NOMO-1 (cell line): ENCODE measurements around the gene NMU.
"Not testable (repeated sequence)": the region's sequence is repeated elsewhere in the genome, so short reads cannot be mapped to it uniquely, and the experiment has no call there.

Experiments used
- DNase-seq, 2 experiments: peaks; one replicate each; lab custom pipeline; 2025; ENCODE audit not compliant: unreplicated experiment in 2 of 2; lab: John Stamatoyannopoulos, UW

NMU gene

DNA sequence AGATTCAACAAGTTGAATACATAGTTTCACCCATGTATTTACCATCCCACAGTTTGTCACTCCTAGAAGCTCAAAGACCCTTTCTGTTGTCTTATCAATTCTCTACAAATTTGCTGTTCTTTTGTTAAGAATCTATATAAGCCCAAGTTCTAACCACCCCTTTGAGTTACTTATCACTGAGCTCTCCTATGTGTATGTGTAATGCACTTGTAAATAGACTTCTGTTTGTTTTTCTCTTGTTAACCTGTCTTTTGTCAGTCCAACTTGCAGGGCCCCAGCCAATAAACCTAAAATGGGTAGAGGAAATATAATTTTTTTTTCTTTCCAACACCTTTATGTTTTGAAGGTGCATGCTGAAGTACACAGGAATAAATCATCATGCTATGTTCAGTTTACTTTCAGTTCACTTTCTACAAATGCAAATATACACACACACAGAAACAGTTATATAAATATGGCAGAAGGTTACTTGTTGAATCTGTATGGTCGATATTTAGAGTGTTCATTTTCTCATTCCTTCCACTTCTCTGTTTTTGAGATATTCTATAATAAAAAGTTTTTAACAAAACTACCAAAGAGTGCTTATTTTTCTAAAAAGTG lies 67.1 kb downstream of the NMU start:
- DNase-seq: no peak

DNA sequence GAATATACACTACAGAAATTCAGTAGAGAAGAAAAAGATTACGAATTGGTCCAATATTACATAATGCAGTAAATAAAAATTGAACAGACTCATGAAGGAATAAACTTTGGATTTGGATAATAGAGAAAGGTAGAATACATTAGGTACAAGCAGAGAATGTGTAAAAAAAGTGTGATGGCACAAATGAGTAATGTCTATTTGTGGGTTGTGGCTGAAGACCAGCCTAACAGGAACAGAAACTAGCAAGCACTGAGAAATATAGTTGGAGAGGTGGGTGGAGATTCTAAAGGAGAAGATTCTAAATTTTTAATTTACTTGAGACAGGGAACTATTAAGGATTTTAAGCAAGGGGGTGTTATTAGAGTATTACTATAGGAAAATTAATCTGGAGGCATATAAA lies 74.2 kb downstream of the NMU start:
- peak; percentile 79 to 90 for DNase-seq

DNA sequence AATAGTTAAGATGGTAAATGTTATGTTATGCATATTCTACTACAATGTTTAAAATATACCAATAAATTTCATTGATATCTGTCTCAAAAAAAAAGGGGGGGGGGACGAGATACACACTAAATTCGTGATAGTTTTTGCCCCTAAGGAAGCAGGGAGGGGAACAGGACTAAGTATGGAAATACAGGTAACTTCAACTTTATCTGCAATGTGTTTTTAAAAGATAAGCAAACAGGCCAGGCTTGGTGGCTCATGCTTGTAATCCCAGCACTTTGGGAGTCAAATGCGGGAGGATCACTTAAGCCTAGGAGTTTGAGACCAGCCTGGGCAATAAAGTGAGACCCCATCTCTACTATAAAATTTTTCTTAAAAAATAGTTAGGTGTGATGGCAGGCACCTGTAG lies 76.0 kb downstream of the NMU start:
- DNase-seq: no peak

DNA sequence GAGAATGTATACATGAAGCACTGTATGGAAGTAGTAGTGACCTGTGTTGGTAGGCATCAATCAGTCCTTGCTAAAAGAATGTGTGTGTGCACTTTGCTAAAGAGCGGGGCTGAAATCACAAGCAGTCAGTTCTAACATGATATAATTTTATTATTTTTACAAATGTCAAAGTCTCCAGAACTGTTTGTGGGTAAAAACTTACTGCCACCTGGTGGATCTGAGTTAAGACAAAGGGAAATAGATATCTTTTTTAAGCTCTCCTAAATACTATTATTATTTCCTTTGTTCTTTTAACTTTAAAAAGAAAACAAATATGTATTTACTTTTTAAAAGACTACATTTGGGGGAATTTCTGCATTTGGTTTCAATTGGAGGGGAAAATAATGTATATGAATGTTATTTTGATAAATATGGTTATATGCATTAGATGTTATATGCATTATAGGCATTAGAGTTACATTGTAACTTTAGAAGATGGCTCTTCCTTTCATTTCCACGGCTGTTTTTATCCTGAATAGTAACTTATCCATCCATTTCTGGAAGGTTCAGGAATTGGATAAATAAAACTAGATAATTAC lies 81.6 kb downstream of the NMU start:
- DNase-seq: peak in 1 of 2 experiments; percentile 30

DNA sequence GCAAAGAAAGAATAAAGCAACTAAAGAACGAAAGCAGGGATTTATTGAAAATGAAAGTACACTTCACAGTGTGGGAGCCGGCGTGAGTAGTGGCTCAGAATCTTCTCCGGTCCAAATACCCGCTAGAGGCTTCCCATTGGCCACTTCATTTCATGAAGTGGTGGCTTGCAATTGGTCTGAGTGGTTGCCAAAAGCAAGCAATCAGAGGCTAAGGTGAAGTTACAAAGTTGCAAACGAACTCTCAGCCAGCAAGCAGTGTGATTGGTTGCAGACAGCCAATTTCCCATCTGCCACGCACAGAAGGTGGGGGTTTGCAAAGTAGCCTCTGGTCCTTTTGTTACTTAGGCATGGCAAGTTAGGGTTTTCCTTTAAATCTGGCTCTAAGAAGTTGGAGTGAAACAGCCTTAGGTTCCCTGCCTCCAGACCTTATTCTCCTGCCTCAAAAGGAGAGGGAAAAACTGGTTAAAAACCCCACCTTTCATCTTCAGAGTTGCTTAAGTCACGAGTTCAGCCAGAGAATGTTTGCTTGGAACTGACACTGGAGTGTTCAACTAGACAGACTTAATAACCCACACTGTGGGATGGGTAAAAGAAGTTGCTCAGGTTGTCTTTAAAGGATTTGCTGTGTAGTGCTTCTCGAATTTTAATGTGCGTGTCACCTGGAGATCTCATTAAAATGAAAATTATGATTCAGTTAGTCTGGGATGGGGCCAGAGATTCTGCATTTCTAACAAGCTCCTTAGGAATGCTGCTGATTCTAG lies 82.5 kb downstream of the NMU start:
- DNase-seq: peak in 1 of 2 experiments; percentile 18

DNA sequence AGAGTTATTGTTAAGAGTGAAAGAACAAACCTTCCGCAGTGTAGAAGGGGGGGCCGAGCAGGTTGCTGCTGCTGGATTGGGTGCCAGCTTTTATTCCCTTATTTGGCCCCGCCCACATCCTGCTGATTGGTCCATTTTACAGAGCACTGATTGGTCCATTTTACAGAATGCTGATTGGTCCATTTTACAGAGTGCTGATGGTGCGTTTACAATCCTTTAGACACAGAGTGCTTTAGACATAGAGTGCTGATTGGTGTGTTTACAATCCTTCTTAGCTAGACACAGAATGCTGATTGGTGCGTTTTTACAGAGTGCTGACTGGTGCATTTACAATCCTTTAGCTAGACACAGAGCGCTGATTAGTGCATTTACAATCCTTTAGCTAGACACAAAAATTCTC lies 84.1 kb downstream of the NMU start:
- DNase-seq: not testable (repeated sequence)

DNA sequence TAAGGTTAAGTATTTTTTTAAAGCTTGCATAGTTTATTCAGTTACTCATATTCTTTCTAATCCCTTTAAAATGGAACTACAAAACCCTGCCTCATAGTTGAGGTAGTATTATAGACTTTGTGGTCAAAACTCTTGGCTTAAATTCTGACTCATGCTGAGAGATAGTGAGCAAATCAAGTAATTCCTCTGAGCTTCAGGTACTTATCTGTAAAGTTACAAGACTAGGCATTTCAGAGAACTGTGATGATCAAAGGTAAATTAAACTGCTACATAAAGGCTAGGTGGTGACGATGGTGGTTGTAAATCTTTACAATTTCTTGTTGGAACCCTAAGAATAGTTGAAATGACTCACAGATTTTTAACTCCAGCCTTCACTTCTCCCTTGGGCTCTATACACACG lies 86.2 kb downstream of the NMU start:
- DNase-seq: no peak

DNA sequence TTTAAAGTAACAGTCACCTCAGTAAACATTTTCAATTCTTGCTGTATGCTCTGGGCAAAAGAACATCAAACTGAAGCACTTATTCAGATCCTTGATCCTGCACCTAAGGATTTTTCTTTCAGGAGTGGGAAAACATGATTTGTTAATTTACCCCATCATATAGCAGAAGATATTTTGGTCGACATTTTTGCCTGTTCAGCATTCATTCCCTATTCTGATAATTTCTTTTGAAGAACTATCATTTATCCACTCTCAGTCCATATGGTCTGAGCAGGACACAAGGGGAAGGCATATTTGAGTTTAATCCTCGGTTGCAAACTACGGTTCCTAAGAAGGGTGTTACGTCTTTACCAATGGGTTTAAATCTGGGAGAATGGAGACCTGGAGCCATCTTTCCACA lies 88.2 kb downstream of the NMU start:
- DNase-seq: no peak

DNA sequence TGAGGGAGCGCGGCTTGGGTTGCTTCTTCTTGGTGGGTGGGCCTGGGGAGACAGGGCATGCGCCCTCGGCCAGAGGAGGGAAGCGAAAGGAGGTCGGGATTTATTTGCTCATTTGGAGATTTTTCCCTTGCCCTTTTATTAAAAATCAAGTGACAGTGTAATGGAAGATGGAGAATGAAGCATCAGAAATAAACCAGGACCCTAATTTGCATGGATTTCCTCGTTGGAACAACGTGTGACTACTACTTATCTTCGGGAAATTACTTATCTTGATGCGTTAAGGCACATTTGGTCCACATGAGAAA lies 88.7 kb downstream of the NMU start:
- no peak for DNase-seq

DNA sequence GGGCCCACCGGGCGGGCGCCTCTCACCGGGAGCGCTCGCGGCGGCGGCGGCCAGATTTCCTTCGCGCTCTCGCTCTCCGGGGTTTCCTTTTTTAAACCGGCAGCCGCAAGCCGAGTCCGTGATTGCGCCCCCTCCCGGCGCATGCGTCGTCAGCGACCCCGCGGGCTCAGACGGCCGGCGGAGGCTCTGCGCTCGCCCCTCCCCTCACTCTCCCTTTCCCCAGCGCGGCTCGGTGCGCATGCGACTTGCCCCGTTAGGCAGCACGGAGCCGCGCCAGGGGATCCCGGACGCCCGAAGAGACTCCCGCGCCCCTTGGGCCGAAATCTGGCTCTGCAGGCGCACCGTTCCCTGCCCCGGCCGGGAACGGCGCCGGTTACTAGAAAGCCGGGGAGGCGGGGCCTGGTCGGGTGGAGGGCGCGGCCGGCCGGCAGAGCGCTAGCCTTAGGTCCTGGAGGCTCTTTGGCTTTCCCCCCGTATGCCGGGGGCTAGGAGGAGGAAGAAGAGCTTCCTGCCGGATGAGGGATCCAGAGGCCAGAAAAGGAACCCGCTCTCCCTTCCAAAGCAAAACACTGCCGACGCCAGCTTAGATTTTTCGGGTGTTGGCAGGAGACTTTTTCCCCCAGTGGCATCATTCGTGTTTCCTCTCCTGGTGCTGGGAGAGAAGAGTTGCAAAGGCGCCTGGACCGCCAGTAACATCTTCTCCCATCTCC lies 89.2 kb downstream of the NMU start, which contains the start of gene CLOCK:
CLOCK (minus strand) TSS at position 154 of the 710 bp plus-strand sequence. CDS start 64,124 bp downstream, outside the sequence.
- DNase-seq: peak; percentile 72 to 83

DNA sequence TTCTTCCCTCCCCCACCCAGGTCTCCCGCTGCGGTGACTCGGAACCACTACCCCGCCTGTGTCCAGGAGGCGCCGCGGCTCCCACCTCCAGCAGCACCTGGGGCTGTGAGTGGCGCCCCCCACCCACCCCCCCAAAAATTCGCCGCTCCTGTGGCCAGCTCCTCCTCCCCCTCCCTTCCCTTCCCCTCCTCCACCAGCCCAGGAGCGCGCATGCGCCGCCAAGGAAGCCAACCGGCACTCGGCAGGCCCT lies 89.7 kb downstream of the NMU start:
- DNase-seq: peak in 1 of 2 experiments; percentile 42

DNA sequence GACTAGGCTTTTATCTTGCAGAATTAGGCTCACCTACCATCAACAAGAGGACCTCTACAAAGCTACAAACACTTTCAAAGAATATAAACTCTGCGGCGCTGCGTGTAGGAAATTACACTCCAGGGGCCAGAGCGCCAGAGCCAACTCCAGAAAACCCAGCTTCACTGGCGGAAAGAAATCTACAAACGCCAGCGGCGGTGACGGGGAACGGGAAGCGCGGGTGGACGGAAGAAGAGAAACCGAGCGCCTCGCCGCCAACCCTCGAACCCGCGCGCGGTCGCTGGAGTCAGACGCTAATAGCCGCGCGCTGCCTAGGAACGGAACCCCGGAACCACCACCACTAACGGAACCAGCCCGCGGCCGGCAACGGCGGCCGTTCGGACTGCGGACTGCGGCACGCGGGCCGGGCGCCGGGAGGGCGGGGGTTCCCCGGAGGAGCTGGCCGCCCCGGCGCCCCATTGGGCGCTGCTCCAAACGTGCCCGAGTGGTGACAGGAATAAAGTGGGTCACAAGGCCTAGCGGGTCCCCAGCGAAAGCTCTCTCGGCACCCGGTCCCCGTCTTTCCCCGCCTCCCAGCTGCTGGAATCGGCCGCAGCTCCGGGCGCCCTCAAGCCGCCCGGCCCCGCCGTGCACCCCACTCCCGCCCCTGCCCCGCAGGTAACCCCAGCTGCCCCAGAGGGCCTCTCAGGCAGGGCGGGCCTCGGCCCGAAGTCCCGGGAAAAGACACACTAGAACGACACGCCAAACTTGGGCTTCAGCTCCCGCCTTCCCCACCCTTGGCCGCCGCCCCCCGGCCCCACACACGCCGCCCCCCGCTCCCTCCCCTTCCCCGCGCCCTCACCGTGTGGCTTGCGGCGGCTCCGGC lies 90.2 kb downstream of the NMU start:
- peak; percentile 60 to 80 for DNase-seq
